Osteoblast (primary cell): ENCODE data around the gene CCDC50. TPM values are rescaled to one million over a fixed set of nuclear protein-coding genes. Genes with fewer than 3 reads are reported as not detected.
A peak's percentile ranks its signal among the peaks of the same experiment; 100 is the strongest.

Experiments used
- DNase-seq: peaks from one replicate; pipeline ENCODE4 v3.0.0; 2011; ENCODE audit warnings: low spot score, mixed read lengths; ENCODE audit not compliant: insufficient read length; ENCODE audit errors: missing footprints
- H2AFZ ChIP-seq: 2 replicates; pipeline ENCODE4 v1.6.0; 2011; ENCODE audit warnings: mild to moderate bottlenecking, low read length
- H3K27ac ChIP-seq: 2 replicates; pipeline ENCODE4 v1.5.1; 2011; ENCODE audit warnings: mild to moderate bottlenecking, low read depth, low read length, moderate library complexity
- H3K27me3 ChIP-seq: 2 replicates; pipeline ENCODE4 v1.6.0; 2012; ENCODE audit warnings: mild to moderate bottlenecking, control low read depth, inconsistent platforms, low read length, moderate library complexity; ENCODE audit not compliant: insufficient read depth
- H3K36me3 ChIP-seq: 2 replicates; pipeline ENCODE4 v1.5.1; 2011; ENCODE audit warnings: mild to moderate bottlenecking, low read length, control low read depth, moderate library complexity; ENCODE audit not compliant: insufficient read depth
- H3K4me1 ChIP-seq: 2 replicates; pipeline ENCODE4 v1.5.1; 2011; ENCODE audit warnings: mild to moderate bottlenecking, low read length, control low read depth, moderate library complexity; ENCODE audit not compliant: insufficient read depth
- H3K4me2 ChIP-seq: 2 replicates; pipeline ENCODE4 v1.6.0; 2011; ENCODE audit warnings: mild to moderate bottlenecking, low read length; ENCODE audit not compliant: insufficient read depth
- H3K4me3 ChIP-seq: fragments of 200-600 bp; sonication (generic); 3 replicates; pipeline ENCODE4 v1.5.1; 2012; ENCODE audit warnings: mild to moderate bottlenecking, low read length, inconsistent platforms; ENCODE audit not compliant: insufficient read depth
- H3K79me2 ChIP-seq: 2 replicates; pipeline ENCODE4 v1.6.0; 2012; ENCODE audit warnings: mild to moderate bottlenecking, low read length, control low read depth, inconsistent platforms; ENCODE audit not compliant: insufficient read depth
- H3K9me3 ChIP-seq: 2 replicates; pipeline ENCODE4 v1.5.1; 2011; ENCODE audit warnings: low read depth, low read length, control low read depth
- H4K20me1 ChIP-seq: 2 replicates; pipeline ENCODE4 v1.6.0; 2012; ENCODE audit warnings: mild to moderate bottlenecking, low read length, control low read depth; ENCODE audit not compliant: insufficient read depth
- CTCF ChIP-seq: IDR thresholded peaks from 2 replicates; pipeline ENCODE4 v1.5.1; 2011; ENCODE audit warnings: mild to moderate bottlenecking, low read depth, low read length, moderate library complexity; ENCODE audit errors: extremely low read depth
- total RNA-seq: library from RNA; depleted of rRNA; stranded (reverse); fragments of >200 nt; gene quantifications from 2 replicates; pipeline ENCODE4 v1.2.3, GENCODE V29; 2012

The CCDC50 gene
- total RNA-seq, 1 donor = 78.2 TPM

GRCh38 chr3:191340351-191340750 is 11.2 kb downstream of the CCDC50 start:
- Histone ChIP-seq H3K27me3 (no peaks in the 10 kb centered on the region), H3K79me2 (peaks cover 98% of the 10 kb centered on the region), H2AFZ (no peak overlapping the region), H3K4me3 (no peak overlapping the region), H3K27ac (no peak overlapping the region), H4K20me1 (peaks cover 14% of the 10 kb centered on the region), H3K4me1 (peaks cover 53% of the 10 kb centered on the region), H3K36me3 (no peaks in the 10 kb centered on the region), H3K4me2 (no peak overlapping the region), H3K9me3 (no peaks in the 10 kb centered on the region)
- no peak for DNase-seq
- no peak for TF ChIP-seq CTCF

- Histone ChIP-seq H3K27ac (no peak overlapping the region), H3K4me2 (no peak overlapping the region), H3K79me2 (peaks cover 98% of the 10 kb centered on the region), H4K20me1 (peaks cover 14% of the 10 kb centered on the region), H3K4me3 (no peak overlapping the region), H3K36me3 (no peaks in the 10 kb centered on the region), H3K27me3 (no peaks in the 10 kb centered on the region), H3K4me1 (peaks cover 56% of the 10 kb centered on the region), H2AFZ (no peak overlapping the region), H3K9me3 (no peaks in the 10 kb centered on the region)
- no peak for TF ChIP-seq CTCF
- no peak for DNase-seq
Measured at GRCh38 chr3:191340966-191341365, 11.8 kb downstream of the CCDC50 start.

- Histone ChIP-seq H4K20me1 (peaks cover 14% of the 10 kb centered on the region), H3K4me1 (peaks cover 52% of the 10 kb centered on the region), H3K36me3 (no peaks in the 10 kb centered on the region), H3K9me3 (no peaks in the 10 kb centered on the region), H2AFZ (no peak overlapping the region), H3K27me3 (no peaks in the 10 kb centered on the region), H3K79me2 (peaks cover 98% of the 10 kb centered on the region), H3K27ac (peak overlapping the region; percentile 37), H3K4me3 (no peak overlapping the region), H3K4me2 (peak overlapping the region; percentile 3)
- TF ChIP-seq CTCF = no peak
- no peak for DNase-seq
Measured at GRCh38 chr3:191342006-191342405, 12.8 kb downstream of the CCDC50 start.

GRCh38 chr3:191342411-191342810 is 13.2 kb downstream of the CCDC50 start:
- H3K4me1 ChIP-seq = peaks cover 49% of the 10 kb centered on the region
- H3K4me3 ChIP-seq = no peak overlapping the region
- H3K79me2 ChIP-seq = peaks cover 98% of the 10 kb centered on the region
- no peak overlapping the region for H2AFZ ChIP-seq
- no peaks in the 10 kb centered on the region for H3K27me3 ChIP-seq
- no peak for TF ChIP-seq CTCF
- H3K4me2 ChIP-seq = peak overlapping the region; percentile 3
- H3K36me3 ChIP-seq = no peaks in the 10 kb centered on the region
- H3K9me3 ChIP-seq = no peaks in the 10 kb centered on the region
- peaks cover 14% of the 10 kb centered on the region for H4K20me1 ChIP-seq
- no peak for DNase-seq
- H3K27ac ChIP-seq = peak overlapping the region; percentile 37
